Measurements from ENCODE around the gene ERH.
"Not testable (repeated sequence)": the region's sequence is repeated elsewhere in the genome, so short reads cannot be mapped to it uniquely, and the experiment has no call there.

The ERH gene

GRCh38 chr14:69392481-69392880 is 5.6 kb downstream of the ERH start:
- no peak for DNase-seq

DNA sequence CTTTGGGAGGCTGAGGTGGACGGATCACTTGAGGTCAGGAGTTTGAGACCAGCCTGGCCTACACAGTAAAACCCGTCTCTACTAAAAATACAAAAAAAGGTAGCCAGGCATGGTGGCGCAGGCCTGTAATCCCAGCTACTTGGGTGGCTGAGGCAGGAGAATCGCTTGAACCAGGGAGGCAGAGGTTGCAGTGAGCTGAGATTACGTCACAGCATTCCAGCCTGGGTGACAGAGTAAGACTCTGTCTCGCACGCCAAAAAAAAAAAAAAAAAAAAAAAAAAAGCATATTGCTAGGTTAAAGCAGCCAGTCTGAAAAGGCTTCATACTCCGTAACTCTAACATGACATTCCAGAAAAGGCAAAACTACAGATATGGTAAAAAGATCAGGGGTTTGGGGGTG is 6.7 kb downstream of the ERH start:
- not testable (repeated sequence) for DNase-seq

GRCh38 chr14:69387311-69387710 is 10.8 kb downstream of the ERH start:
- no peak for DNase-seq

DNA sequence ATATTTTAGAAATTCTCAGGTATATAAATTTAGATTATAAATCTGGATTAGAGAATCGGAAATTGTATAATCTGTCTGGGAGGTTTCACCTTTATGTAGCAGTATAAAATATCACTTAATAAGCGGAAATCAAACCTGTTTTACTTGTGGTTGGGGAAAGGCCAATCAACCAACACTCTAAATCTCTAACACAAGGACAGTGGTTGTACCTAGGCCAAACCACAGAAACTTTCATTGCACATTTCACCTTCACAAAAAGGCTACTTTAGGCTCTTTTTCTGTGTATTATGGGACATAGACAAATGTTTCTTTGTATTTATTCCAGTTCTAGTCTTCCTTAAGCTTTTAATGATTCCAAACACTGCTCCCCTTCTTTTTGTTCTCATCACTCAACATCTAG is 19.8 kb downstream of the ERH start:
- no peak for DNase-seq

- no peak for DNase-seq
These were observed 21.7 kb downstream of the ERH start for GRCh38 chr14:69376439-69376838.

- no peak for DNase-seq
These were observed 22.4 kb downstream of the ERH start for GRCh38 chr14:69375722-69376121.

DNA sequence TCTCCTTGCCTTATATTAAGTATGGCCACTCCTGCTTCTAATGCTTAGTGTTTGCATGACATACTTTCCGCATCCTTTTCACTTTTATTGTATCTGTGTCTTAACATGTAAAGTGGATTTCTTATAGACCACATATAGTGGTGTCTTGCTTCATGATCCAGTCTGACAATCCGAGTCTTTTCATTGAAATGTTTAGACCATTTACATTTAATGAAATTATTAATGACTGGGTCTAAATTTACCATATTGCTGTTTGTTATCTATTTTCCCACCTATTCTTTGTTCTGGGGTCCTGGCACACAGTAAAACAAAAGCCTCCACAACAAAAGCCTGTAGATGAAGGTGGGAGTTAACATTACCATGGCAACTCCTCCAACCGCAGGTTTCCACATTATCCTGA is 22.9 kb downstream of the ERH start:
- DNase-seq: no peak

DNA sequence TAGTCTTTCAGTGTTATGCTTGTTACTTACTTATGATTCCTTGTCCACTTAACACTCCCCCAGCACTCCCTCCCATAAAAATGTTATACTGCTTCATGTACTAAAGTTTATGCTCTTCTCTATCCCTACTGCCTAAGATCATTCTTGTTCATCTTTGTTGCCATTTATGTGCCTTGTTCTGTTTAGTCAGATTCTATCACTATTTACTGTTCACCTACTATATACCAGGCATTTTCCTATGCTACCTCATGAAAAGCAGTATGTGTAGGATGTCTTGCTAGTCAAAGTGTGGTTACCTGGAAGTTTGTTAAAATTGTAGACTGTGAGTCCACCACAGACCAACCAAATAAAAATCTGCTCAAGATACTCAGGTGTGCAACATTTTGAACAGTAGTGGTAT is 23.9 kb downstream of the ERH start:
- DNase-seq: no peak

DNA sequence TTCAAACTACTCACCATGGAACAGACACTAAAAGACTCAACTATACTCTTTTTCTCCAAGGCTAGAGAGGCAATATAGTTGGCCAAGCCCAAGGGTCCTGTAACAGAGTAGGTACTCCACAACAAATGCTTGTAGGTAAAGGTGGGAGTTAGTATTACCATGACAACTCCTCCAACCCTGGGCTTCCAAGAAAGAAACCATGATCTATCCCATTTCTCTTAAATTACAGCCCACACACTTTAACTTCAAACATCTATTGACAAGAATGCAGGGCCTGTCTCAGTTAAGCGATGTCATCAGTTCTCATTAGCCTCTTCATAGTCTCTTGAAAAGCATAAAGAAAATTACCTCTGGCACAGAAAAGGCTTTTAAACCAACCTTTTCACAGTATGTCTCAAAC is 25.0 kb downstream of the ERH start:
- DNase-seq: no peak

DNA sequence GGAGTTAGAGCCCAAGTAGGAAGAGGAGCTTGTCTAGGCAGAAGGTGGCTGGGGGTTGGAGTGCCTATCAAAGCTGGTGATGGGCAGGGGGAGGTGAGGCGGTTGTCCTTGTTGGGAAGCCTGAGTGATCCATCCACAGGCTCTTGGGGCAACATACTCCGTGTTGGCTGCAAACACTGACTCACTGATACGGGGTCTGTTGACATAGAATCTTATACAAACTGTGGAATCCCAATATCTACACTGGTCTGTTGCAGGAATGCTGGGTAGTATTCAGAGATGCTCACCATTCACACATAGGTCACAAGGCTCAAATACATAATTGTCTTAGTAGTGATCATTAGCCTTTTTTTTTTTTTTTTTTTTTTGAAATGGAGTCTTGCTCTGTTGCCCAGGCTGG is 26.0 kb downstream of the ERH start:
- no peak for DNase-seq

DNA sequence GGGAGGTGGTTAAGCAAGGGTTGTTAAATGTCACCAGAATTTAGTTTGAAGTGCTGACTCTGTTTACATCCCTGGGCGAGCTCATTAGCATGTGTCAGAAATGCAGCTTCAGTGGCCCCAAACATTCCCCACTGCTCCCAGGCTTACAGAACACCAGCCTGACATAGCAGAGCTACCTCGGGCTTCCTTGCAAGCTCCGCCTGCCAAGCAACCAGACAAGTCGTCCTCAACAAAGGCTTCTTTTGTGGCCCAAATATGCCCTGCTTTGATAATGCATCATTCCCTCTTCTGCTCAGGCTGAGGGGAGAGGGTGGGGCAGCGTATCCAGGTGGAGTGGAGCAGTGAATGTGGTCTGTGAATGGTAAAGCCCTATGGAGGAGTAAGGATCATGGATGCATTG is 28.0 kb downstream of the ERH start:
- no peak for DNase-seq

GRCh38 chr14:69368381-69368780 is 29.7 kb downstream of the ERH start:
- DNase-seq: no peak

GRCh38 chr14:69366761-69367160 is 31.3 kb downstream of the ERH start:
- no peak for DNase-seq

DNA sequence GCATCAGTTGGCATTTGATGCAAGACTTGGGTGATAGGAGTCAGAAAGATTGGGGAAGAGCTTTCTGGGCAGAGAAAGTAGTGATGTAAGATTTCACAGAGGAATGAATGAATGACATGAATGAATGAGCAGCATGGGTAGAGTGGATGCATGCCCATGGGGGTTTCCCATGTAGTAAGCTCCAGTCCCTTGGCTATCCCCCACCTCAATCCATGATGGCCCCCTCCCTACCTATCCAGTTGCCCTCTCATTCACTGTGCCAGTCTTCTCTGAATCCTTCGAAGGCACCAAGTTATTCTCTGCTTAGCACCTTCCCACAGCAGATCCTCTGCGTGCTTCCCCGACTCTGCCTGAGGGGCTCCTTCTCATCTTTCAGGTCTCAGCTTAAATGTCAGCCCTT is 32.0 kb downstream of the ERH start:
- no peak for DNase-seq

DNA sequence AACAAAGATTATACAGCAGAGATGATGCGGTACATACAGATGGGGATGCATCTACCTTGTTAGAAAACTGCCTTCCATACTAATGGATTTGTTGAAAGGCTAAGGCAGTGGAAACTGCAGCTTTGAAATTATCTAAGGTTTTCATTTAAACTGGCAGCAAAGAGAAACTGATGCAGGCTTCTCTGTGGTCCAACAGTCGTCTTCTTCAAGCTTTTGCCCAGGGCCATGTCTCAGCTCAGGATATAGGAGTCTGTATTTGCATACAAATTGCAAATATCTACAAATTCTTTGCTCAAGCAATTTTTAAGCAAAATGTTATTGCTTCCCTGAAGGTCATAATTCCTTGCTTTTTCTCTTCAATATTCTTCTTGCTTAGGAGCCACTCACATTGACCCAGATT is 33.7 kb downstream of the ERH start:
- no peak for DNase-seq

DNA sequence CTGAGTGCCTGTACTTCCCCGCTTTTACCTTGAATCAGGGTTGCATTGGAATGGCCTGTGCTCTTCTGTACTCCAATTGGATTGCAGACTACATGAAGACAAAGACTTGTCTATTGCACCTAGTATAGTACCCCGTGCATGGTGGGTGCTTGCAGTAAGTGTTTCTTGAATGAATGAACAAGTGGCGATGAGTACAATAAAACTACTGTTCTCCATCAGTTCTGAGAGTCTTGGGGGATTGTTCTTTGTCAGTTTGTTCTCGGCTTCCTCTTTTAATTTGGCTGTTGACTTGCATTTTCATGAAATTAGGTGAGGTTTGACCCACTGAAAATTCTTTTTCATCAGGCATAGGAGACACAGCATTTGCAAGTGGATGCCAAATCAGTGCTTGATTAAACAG is 34.1 kb downstream of the ERH start:
- no peak for DNase-seq

DNA sequence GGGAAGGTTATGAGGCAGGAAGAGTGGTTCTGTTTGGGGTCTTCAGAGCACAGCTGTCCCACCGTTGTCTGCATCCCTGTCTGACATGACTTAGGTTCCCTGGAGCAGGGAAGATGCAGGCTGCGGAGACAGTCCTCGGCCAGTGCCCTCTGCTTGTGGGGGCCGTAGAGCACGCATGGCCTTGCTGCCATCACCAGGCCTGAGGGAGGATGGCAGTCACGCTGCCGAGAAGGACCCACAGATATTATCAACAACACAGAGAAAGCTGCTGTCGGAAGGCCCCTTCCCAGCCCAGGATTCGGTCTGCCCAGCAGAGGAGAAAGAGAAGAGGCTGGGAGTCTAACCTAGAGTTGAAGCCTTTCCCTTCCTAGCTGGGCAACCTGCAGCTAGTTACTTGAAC is 35.0 kb downstream of the ERH start:
- DNase-seq: no peak

GRCh38 chr14:69360438-69361108 is 37.5 kb downstream of the ERH start:
- no peak for DNase-seq

DNA sequence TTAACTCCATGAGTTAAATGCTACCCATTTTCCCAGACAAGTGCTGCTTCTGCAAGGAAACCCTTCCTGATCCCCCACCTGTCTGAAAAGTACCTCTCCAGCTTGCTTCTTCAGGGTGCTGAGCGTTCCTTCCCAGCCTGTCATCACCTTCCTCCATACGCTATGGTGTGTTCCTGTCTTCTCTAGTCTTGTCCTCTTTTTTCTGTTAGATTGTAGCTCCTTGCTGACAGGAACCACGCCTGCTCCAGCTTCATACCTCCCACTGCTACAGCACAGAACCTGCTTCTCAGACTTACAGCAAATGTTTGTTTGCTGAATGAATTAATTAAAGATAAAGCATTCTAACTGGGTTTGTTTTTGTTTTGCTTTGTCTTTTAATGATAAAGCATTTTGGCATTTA is 39.1 kb downstream of the ERH start:
- no peak for DNase-seq

GRCh38 chr14:69358233-69358963 is 39.7 kb downstream of the ERH start:
- no peak for DNase-seq

DNA sequence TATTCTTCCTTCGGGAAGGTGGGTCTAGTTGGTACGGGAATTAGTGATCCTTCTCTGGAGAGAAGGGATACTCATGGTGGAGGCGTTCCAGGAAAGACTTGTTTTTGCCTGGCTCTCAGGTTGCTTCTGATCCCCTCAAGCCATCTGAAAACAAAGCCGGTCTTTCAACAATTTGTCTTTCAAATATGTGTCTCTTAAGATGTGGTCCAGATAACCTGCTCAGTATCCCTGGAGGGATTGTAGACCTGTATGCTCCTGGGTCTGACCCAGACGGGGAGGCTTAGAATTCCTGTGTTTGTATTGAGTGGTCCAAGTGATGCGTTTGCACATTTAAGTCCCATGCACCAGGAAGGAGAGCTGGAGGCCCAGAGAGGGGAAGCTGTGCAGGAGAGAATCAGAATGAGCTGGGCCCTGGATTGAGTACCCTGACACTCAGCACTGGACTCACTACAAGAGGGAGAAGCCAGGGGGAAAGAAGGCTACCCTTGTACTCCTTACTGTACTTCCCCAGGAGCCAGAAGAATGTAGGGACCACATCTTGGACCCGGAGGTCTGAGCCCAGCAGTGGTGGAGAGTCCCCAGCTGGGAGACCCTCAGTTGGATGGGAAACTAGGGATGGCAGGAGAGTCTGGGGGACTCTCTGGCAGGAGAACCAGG is 40.4 kb downstream of the ERH start:
- DNase-seq: no peak

- no peak for DNase-seq
These were observed 41.1 kb downstream of the ERH start for GRCh38 chr14:69356903-69357543.

DNA sequence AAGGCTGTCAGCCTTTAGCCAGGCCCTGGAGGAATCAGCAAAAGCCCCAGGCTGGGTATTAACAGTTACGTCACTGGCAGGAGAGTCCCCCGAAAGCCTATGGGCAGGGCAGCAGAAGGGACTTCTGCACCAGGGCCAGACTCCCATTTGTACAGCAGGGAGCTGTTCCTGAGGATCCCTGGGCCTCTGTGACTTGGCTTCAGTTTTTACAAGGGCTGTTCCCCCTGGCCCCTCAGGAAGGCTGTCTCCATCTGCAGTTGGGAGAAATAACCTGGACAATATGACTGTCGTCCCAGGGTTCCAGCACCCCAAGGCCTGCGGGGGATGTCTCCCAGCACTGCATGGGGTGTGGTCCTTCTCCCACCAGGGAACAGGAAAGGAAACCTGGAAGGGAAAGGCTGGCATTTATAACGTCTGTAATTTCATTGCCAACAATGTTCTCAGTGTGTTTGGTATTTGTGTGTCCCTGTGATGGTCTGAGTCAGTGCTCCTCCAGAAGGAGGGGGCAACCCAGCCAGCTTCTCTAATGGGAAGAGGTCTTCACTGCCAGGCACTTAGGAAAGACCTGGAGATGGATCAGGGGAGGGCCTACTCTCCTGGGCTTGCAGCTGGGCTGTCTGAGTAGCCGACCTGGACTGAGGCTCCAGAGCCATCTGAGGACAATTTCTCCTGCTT is 42.4 kb downstream of the ERH start:
- no peak for DNase-seq
